Left renal pelvis (tissue), 4 donors: ENCODE results near the gene ZNF507. TPM values are rescaled to one million over a fixed set of nuclear protein-coding genes. Genes with fewer than 3 reads are reported as not detected.
"Not testable (repeated sequence)": the region's sequence is repeated elsewhere in the genome, so short reads cannot be mapped to it uniquely, and the experiment has no call there.

Experiments
- DNase-seq, 4 donors: peaks; one replicate each; pipeline ENCODE4 v3.0.0-alpha.2; 2013; ENCODE audit warnings: low read depth in 4 of 4, low spot score in 3 of 4
- polyA plus RNA-seq, 4 donors: library from polyadenylated mRNA; unstranded; fragments of 120-200 nt; gene quantifications; one replicate each; pipeline ENCODE4 v1.2.1, GENCODE V29; 2013; ENCODE audit not compliant: insufficient read length in 4 of 4

ZNF507 gene
- polyA plus RNA-seq, 4 donors = 26.0 to 28.3 (median 27.0) TPM

- no peak for DNase-seq
These were observed 61.0 kb downstream of the ZNF507 start for GRCh38 chr19:32406161-32407003.

- DNase-seq = peak in 1 of 4 donors; percentile 63
These were observed 61.9 kb downstream of the ZNF507 start for GRCh38 chr19:32407004-32407992.

GRCh38 chr19:32415246-32415645, 69.8 kb downstream of the ZNF507 start:
- no peak for DNase-seq

- no peak for DNase-seq
These were observed 70.3 kb downstream of the ZNF507 start for GRCh38 chr19:32415669-32416068.

GRCh38 chr19:32416749-32417456, 71.5 kb downstream of the ZNF507 start:
- DNase-seq = no peak

GRCh38 chr19:32418155-32418554, 72.7 kb downstream of the ZNF507 start:
- DNase-seq = no peak

- DNase-seq = no peak
These were observed 76.4 kb downstream of the ZNF507 start for GRCh38 chr19:32421589-32422361.

GRCh38 chr19:32422435-32422834, 77.0 kb downstream of the ZNF507 start:
- DNase-seq = no peak

- DNase-seq = not testable (repeated sequence)
These were observed 78.5 kb downstream of the ZNF507 start for GRCh38 chr19:32423944-32424343.

GRCh38 chr19:32427536-32427935, 82.1 kb downstream of the ZNF507 start:
- DNase-seq = no peak

GRCh38 chr19:32436692-32437091, 91.3 kb downstream of the ZNF507 start:
- no peak for DNase-seq

GRCh38 chr19:32437096-32437495, 91.7 kb downstream of the ZNF507 start:
- no peak for DNase-seq

Other genes with a start within 250 kb of the ZNF507 start
- gene DPY19L3, start 60.2 kb downstream of the ZNF507 start, polyA plus RNA-seq = 10 to 100 TPM; 49.3 to 68.6 (median 66.6) TPM
- gene PDCD5, start 235.6 kb downstream of the ZNF507 start, polyA plus RNA-seq = 100 to 1,000 TPM in 3 of 4 donors, 10 to 100 TPM in 1; 98.3 to 127 (median 124) TPM